Neural crest cell (in vitro differentiated cells): ENCODE data around the gene SCAF1. TPM values are rescaled to one million over a fixed set of nuclear protein-coding genes. Genes with fewer than 3 reads are reported as not detected.
A peak's percentile ranks its signal among the peaks of the same experiment; 100 is the strongest.

Experiments
- DNase-seq: peaks from one replicate; pipeline ENCODE4 v3.0.0; 2021; ENCODE audit warnings: low read depth, mixed read lengths, low spot score
- H3K27ac Mint-ChIP-seq: one replicate; pipeline ENCODE4 v1.8.0; 2021; ENCODE audit warnings: mild to moderate bottlenecking, mixed read lengths; ENCODE audit not compliant: unreplicated experiment
- H3K27me3 Mint-ChIP-seq: 2 replicates; pipeline ENCODE4 v1.8.0; 2021; ENCODE audit warnings: low read depth, mild to moderate bottlenecking, mixed read lengths
- H3K36me3 Mint-ChIP-seq: 2 replicates; pipeline ENCODE4 v1.8.0; 2021; ENCODE audit warnings: low read depth, mild to moderate bottlenecking, mixed read lengths
- H3K4me1 Mint-ChIP-seq: 2 replicates; pipeline ENCODE4 v1.8.0; 2021; ENCODE audit warnings: mixed read lengths
- H3K4me3 Mint-ChIP-seq: one replicate; pipeline ENCODE4 v1.8.0; 2021; ENCODE audit warnings: mild to moderate bottlenecking, mixed read lengths
- H3K9me3 Mint-ChIP-seq: 2 replicates; pipeline ENCODE4 v1.8.0; 2021; ENCODE audit warnings: mixed read lengths
- CTCF ChIP-seq: fragments of 200-600 bp; sonication (generic); conservative IDR thresholded peaks from 2 replicates; pipeline ENCODE4 v1.5.0; 2021; ENCODE audit warnings: antibody characterized with exemption, mild to moderate bottlenecking
- total RNA-seq: library from RNA; stranded (reverse); gene quantifications from 2 replicates; pipeline ENCODE4 v1.2.1, GENCODE V29; 2021

SCAF1 gene
- total RNA-seq, 1 donor from 2014 or later: 91.9 TPM

- no peak for DNase-seq
- Mint-ChIP-seq H3K36me3 (peaks cover 13% of the 10 kb centered on the region), H3K9me3 (no peaks in the 10 kb centered on the region), H3K4me1 (peaks cover 39% of the 10 kb centered on the region), H3K4me3 (peak overlapping the region; percentile 56), H3K27me3 (peaks cover 16% of the 10 kb centered on the region), H3K27ac (no peak overlapping the region)
- TF ChIP-seq CTCF: no peak
Observed at GRCh38 chr19:49688531-49689132, 46.6 kb downstream of the SCAF1 start.

GRCh38 chr19:49689133-49690078, 47.4 kb downstream of the SCAF1 start, which contains the start of gene ADM5:
ADM5 (plus strand) TSS chr19:49689594; CDS start chr19:49689838, 244 bp downstream.
- Mint-ChIP-seq H3K4me3 (peak within 1 kb of the TSS; percentile 90), H3K9me3 (no peaks in the 10 kb centered on the region), H3K27me3 (peaks cover 16% of the 10 kb centered on the region), H3K27ac (peak within 1 kb of the TSS; percentile 73), H3K36me3 (peaks cover 13% of the 10 kb centered on the region), H3K4me1 (peaks cover 39% of the 10 kb centered on the region)
- no peak for DNase-seq
- TF ChIP-seq CTCF: peak; percentile 62

- H3K36me3 Mint-ChIP-seq: peaks cover 13% of the 10 kb centered on the region
- peaks cover 39% of the 10 kb centered on the region for H3K4me1 Mint-ChIP-seq
- H3K9me3 Mint-ChIP-seq: no peaks in the 10 kb centered on the region
- H3K27ac Mint-ChIP-seq: peak overlapping the region; percentile 73
- no peak for DNase-seq
- peak overlapping the region; percentile 90 for H3K4me3 Mint-ChIP-seq
- H3K27me3 Mint-ChIP-seq: peaks cover 16% of the 10 kb centered on the region
- TF ChIP-seq CTCF: peak; percentile 7
Observed at GRCh38 chr19:49690079-49690655, 48.2 kb downstream of the SCAF1 start.

GRCh38 chr19:49690656-49691242, 48.7 kb downstream of the SCAF1 start, which contains the start of gene CPT1C:
CPT1C (plus strand) TSS chr19:49691116; CDS start chr19:49692253, 1,137 bp downstream.
- no peak for TF ChIP-seq CTCF
- Mint-ChIP-seq H3K27me3 (peaks cover 16% of the 10 kb centered on the region), H3K4me3 (peak within 1 kb of the TSS; percentile 90), H3K9me3 (no peaks in the 10 kb centered on the region), H3K4me1 (peaks cover 39% of the 10 kb centered on the region), H3K36me3 (peaks cover 10% of the 10 kb centered on the region), H3K27ac (peak within 1 kb of the TSS; percentile 73)
- DNase-seq: peak; percentile 84
